IPS-18c (cell line): Measurements from ENCODE around the gene TMEM131.

Experiments
- H3K4me3 ChIP-seq: 2 replicates; pipeline ENCODE4 v1.7.0; 2013; ENCODE audit warnings: low read depth, mild to moderate bottlenecking, low read length, moderate library complexity; ENCODE audit not compliant: insufficient read depth
- H3K9me3 ChIP-seq: one replicate; pipeline ENCODE4 v1.6.1; 2013; ENCODE audit warnings: mild to moderate bottlenecking, low read length, moderate library complexity; ENCODE audit not compliant: control insufficient read depth, insufficient read depth

TMEM131 gene

GRCh38 chr2:97737421-97738178 is 258.1 kb downstream of the TMEM131 start:
- H3K4me3 ChIP-seq, result no peak overlapping the region
- no peaks in the 10 kb centered on the region for H3K9me3 ChIP-seq

- H3K4me3 ChIP-seq, result no peak overlapping the region
- H3K9me3 ChIP-seq, result no peaks in the 10 kb centered on the region
These were observed 259.0 kb downstream of the TMEM131 start for GRCh38 chr2:97736608-97737330.

- Histone ChIP-seq H3K4me3 (no peak overlapping the region), H3K9me3 (no peaks in the 10 kb centered on the region)
These were observed 259.6 kb downstream of the TMEM131 start for GRCh38 chr2:97736185-97736584.

- peaks cover 2% of the 10 kb centered on the region for H3K9me3 ChIP-seq
- no peak overlapping the region for H3K4me3 ChIP-seq
These were observed 260.6 kb downstream of the TMEM131 start for GRCh38 chr2:97735161-97735561.

- Histone ChIP-seq H3K9me3 (peaks cover 2% of the 10 kb centered on the region), H3K4me3 (no peak overlapping the region)
These were observed 261.4 kb downstream of the TMEM131 start for GRCh38 chr2:97734061-97735051.

- Histone ChIP-seq H3K9me3 (peaks cover 2% of the 10 kb centered on the region), H3K4me3 (no peak overlapping the region)
These were observed 262.3 kb downstream of the TMEM131 start for GRCh38 chr2:97733341-97734035.

GRCh38 chr2:97732436-97733340 is 263.1 kb downstream of the TMEM131 start:
- Histone ChIP-seq H3K4me3 (no peak overlapping the region; the same call in 1 of the 2 replicates), H3K9me3 (peaks cover 2% of the 10 kb centered on the region)

GRCh38 chr2:97731274-97732020 is 264.3 kb downstream of the TMEM131 start:
- Histone ChIP-seq H3K4me3 (no peak overlapping the region), H3K9me3 (peaks cover 2% of the 10 kb centered on the region)

GRCh38 chr2:97730245-97730644 is 265.5 kb downstream of the TMEM131 start:
- Histone ChIP-seq H3K4me3 (no peak overlapping the region), H3K9me3 (peaks cover 2% of the 10 kb centered on the region)

GRCh38 chr2:97728091-97728731 is 267.5 kb downstream of the TMEM131 start:
- Histone ChIP-seq H3K4me3 (no peak overlapping the region), H3K9me3 (peaks cover 2% of the 10 kb centered on the region)

GRCh38 chr2:97727296-97727695 is 268.5 kb downstream of the TMEM131 start:
- H3K4me3 ChIP-seq, result no peak overlapping the region
- peaks cover 2% of the 10 kb centered on the region for H3K9me3 ChIP-seq

- peaks cover 2% of the 10 kb centered on the region for H3K9me3 ChIP-seq
- no peak overlapping the region for H3K4me3 ChIP-seq
These were observed 269.3 kb downstream of the TMEM131 start for GRCh38 chr2:97726261-97727064.

- Histone ChIP-seq H3K9me3 (no peaks in the 10 kb centered on the region), H3K4me3 (no peak overlapping the region)
These were observed 270.6 kb downstream of the TMEM131 start for GRCh38 chr2:97724946-97725688.

GRCh38 chr2:97724501-97724900 is 271.2 kb downstream of the TMEM131 start:
- Histone ChIP-seq H3K9me3 (no peaks in the 10 kb centered on the region), H3K4me3 (no peak overlapping the region)
